GM19328 (cell line): ENCODE measurements around the gene GXYLT2.
A peak's percentile ranks its signal among the peaks of the same experiment; 100 is the strongest.
"Not testable (repeated sequence)": the region's sequence is repeated elsewhere in the genome, so short reads cannot be mapped to it uniquely, and the experiment has no call there.

Source experiments
- ATAC-seq: cut with Tn5 transposase; IDR thresholded peaks from one replicate; pipeline ENCODE4 v1.9.1; 2021; ENCODE audit warnings: mild to moderate bottlenecking, moderate library complexity; ENCODE audit not compliant: unreplicated experiment

The GXYLT2 gene

GRCh38 chr3:72972706-72973030 is 84.8 kb downstream of the GXYLT2 start:
- ATAC-seq: no peak

- ATAC-seq: no peak
These were observed 85.3 kb downstream of the GXYLT2 start for GRCh38 chr3:72973031-72973723.

GRCh38 chr3:72973786-72974185 is 85.9 kb downstream of the GXYLT2 start:
- no peak for ATAC-seq

GRCh38 chr3:72974956-72975355 is 87.1 kb downstream of the GXYLT2 start:
- no peak for ATAC-seq

- ATAC-seq: no peak
These were observed 88.5 kb downstream of the GXYLT2 start for GRCh38 chr3:72976281-72976741.

- no peak for ATAC-seq
These were observed 89.4 kb downstream of the GXYLT2 start for GRCh38 chr3:72977060-72977808.

- ATAC-seq: no peak
These were observed 94.9 kb downstream of the GXYLT2 start for GRCh38 chr3:72982609-72983366.

GRCh38 chr3:72985576-72985975 is 97.7 kb downstream of the GXYLT2 start:
- no peak for ATAC-seq

GRCh38 chr3:72990701-72991395 is 103.0 kb downstream of the GXYLT2 start:
- ATAC-seq: no peak

GRCh38 chr3:72991522-72991921 is 103.7 kb downstream of the GXYLT2 start:
- no peak for ATAC-seq

GRCh38 chr3:72993391-72993790 is 105.5 kb downstream of the GXYLT2 start:
- ATAC-seq: no peak

GRCh38 chr3:72995337-72995736 is 107.5 kb downstream of the GXYLT2 start:
- ATAC-seq: no peak

GRCh38 chr3:72996121-72996472 is 108.3 kb downstream of the GXYLT2 start:
- ATAC-seq: no peak

GRCh38 chr3:72996473-72997333 is 108.9 kb downstream of the GXYLT2 start, which contains the start of gene PPP4R2:
Gene PPP4R2, plus strand, starts transcription at chr3:72996811. Its CDS starts 227 bp downstream, at chr3:72997038.
- ATAC-seq: peak; percentile 89

- ATAC-seq: no peak
These were observed 109.6 kb downstream of the GXYLT2 start for GRCh38 chr3:72997421-72997961.

- no peak for ATAC-seq
These were observed 110.6 kb downstream of the GXYLT2 start for GRCh38 chr3:72998466-72998865.

- ATAC-seq: no peak
These were observed 112.1 kb downstream of the GXYLT2 start for GRCh38 chr3:72999951-73000350.

- ATAC-seq: not testable (repeated sequence)
These were observed 115.2 kb downstream of the GXYLT2 start for GRCh38 chr3:73003050-73003449.

- no peak for ATAC-seq
These were observed 116.5 kb downstream of the GXYLT2 start for GRCh38 chr3:73004316-73004715.
